ENCODE results near the gene KCND2. TPM values are rescaled to one million over a fixed set of nuclear protein-coding genes. Genes with fewer than 3 reads are reported as not detected.
A peak's percentile ranks its signal among the peaks of the same experiment; 100 is the strongest.

KCND2 gene
- total RNA-seq, 1 donor from 2014 or later: 0.30 TPM

- Mint-ChIP-seq H3K4me1 (ENCODE audit: low read depth) (peaks cover 7% of the 10 kb centered on the region), H3K27ac (ENCODE audit: unreplicated experiment) (no peak overlapping the region)
- TF ChIP-seq CTCF (IDR thresholded peaks at IDR 0.05): no peak
Measured at GRCh38 chr7:120783273-120783672, 510.3 kb downstream of the KCND2 start.

GRCh38 chr7:120783721-120784120 lies 510.7 kb downstream of the KCND2 start:
- TF ChIP-seq CTCF (IDR thresholded peaks at IDR 0.05): no peak
- Mint-ChIP-seq H3K4me3 (ENCODE audit: unreplicated experiment) (no peak overlapping the region), H3K27ac (ENCODE audit: unreplicated experiment) (no peak overlapping the region), H3K4me1 (ENCODE audit: low read depth) (peaks cover 7% of the 10 kb centered on the region), H3K36me3 (ENCODE audit: low read depth) (peaks cover 3% of the 10 kb centered on the region), H3K27me3 (ENCODE audit: low read depth) (no peaks in the 10 kb centered on the region), H3K9me3 (ENCODE audit: low read depth) (no peaks in the 10 kb centered on the region)
- no peak for DNase-seq (ENCODE audit: low spot score)

More at GRCh38 chr7:120783273-120783672, 510.3 kb downstream of the KCND2 start:
- H3K27me3 Mint-ChIP-seq (ENCODE audit: low read depth): no peaks in the 10 kb centered on the region
- no peaks in the 10 kb centered on the region for H3K9me3 Mint-ChIP-seq (ENCODE audit: low read depth)
- H3K36me3 Mint-ChIP-seq (ENCODE audit: low read depth): no peaks in the 10 kb centered on the region
- H3K4me3 Mint-ChIP-seq (ENCODE audit: unreplicated experiment): no peak overlapping the region
- no peak for DNase-seq (ENCODE audit: low spot score)

- no peak overlapping the region for H3K27ac Mint-ChIP-seq (ENCODE audit: unreplicated experiment)
- H3K4me1 Mint-ChIP-seq (ENCODE audit: low read depth): peaks cover 7% of the 10 kb centered on the region
- peaks cover 4% of the 10 kb centered on the region for H3K36me3 Mint-ChIP-seq (ENCODE audit: low read depth)
- H3K4me3 Mint-ChIP-seq (ENCODE audit: unreplicated experiment): no peak overlapping the region
- no peaks in the 10 kb centered on the region for H3K9me3 Mint-ChIP-seq (ENCODE audit: low read depth)
- TF ChIP-seq CTCF (IDR thresholded peaks at IDR 0.05): no peak
- no peak for DNase-seq (ENCODE audit: low spot score)
- H3K27me3 Mint-ChIP-seq (ENCODE audit: low read depth): no peaks in the 10 kb centered on the region
Measured at GRCh38 chr7:120785095-120785494, 512.1 kb downstream of the KCND2 start.

- Mint-ChIP-seq H3K27me3 (ENCODE audit: low read depth) (no peaks in the 10 kb centered on the region), H3K36me3 (ENCODE audit: low read depth) (peaks cover 7% of the 10 kb centered on the region), H3K27ac (ENCODE audit: unreplicated experiment) (peak overlapping the region; percentile 42), H3K4me3 (ENCODE audit: unreplicated experiment) (no peak overlapping the region), H3K9me3 (ENCODE audit: low read depth) (peaks cover 4% of the 10 kb centered on the region), H3K4me1 (ENCODE audit: low read depth) (peaks cover 33% of the 10 kb centered on the region)
- DNase-seq (ENCODE audit: low spot score): no peak
- peak; percentile 88 for TF ChIP-seq CTCF (IDR thresholded peaks at IDR 0.05)
Measured at GRCh38 chr7:120792091-120792860, 519.3 kb downstream of the KCND2 start.

GRCh38 chr7:120792861-120793130 lies 519.8 kb downstream of the KCND2 start:
- peaks cover 12% of the 10 kb centered on the region for H3K36me3 Mint-ChIP-seq (ENCODE audit: low read depth)
- no peak overlapping the region for H3K4me3 Mint-ChIP-seq (ENCODE audit: unreplicated experiment)
- peaks cover 33% of the 10 kb centered on the region for H3K4me1 Mint-ChIP-seq (ENCODE audit: low read depth)
- DNase-seq (ENCODE audit: low spot score): no peak
- no peak for TF ChIP-seq CTCF (IDR thresholded peaks at IDR 0.05)
- H3K27ac Mint-ChIP-seq (ENCODE audit: unreplicated experiment): no peak overlapping the region
- H3K9me3 Mint-ChIP-seq (ENCODE audit: low read depth): peaks cover 10% of the 10 kb centered on the region
- no peaks in the 10 kb centered on the region for H3K27me3 Mint-ChIP-seq (ENCODE audit: low read depth)

All from chondrocyte (in vitro differentiated cells).